HG02588 (cell line): ENCODE measurements around the gene ZBTB22.
"Not testable (repeated sequence)": the region's sequence is repeated elsewhere in the genome, so short reads cannot be mapped to it uniquely, and the experiment has no call there.

ENCODE experiments used
- ATAC-seq: cut with Tn5 transposase; IDR thresholded peaks from one replicate; pipeline ENCODE4 v1.9.1; 2021; ENCODE audit warnings: mild to moderate bottlenecking, moderate library complexity; ENCODE audit not compliant: unreplicated experiment

ZBTB22 gene

GRCh38 chr6:33317669-33318425, at the start of gene ZBTB22:
TSS of gene ZBTB22 (minus strand) at chr6:33317744. CDS start at chr6:33316916, 828 bp downstream.
- peak; percentile 44 for ATAC-seq

GRCh38 chr6:33367009-33367714, 49.6 kb upstream of the ZBTB22 start:
- ATAC-seq, result no peak

GRCh38 chr6:33365206-33365971, 47.8 kb upstream of the ZBTB22 start:
- ATAC-seq, result not testable (repeated sequence)

- not testable (repeated sequence) for ATAC-seq
Observed at GRCh38 chr6:33364475-33365205, 47.1 kb upstream of the ZBTB22 start.

- not testable (repeated sequence) for ATAC-seq
Observed at GRCh38 chr6:33363486-33363885, 45.9 kb upstream of the ZBTB22 start.

GRCh38 chr6:33359331-33359730, 41.8 kb upstream of the ZBTB22 start:
- no peak for ATAC-seq

- ATAC-seq, result not testable (repeated sequence)
Observed at GRCh38 chr6:33357160-33357871, 39.8 kb upstream of the ZBTB22 start.

- no peak for ATAC-seq
Observed at GRCh38 chr6:33356295-33356694, 38.8 kb upstream of the ZBTB22 start.

GRCh38 chr6:33355860-33356259, 38.3 kb upstream of the ZBTB22 start:
- ATAC-seq, result not testable (repeated sequence)

GRCh38 chr6:33347816-33348215, 30.3 kb upstream of the ZBTB22 start:
- no peak for ATAC-seq

- not testable (repeated sequence) for ATAC-seq
Observed at GRCh38 chr6:33346972-33347371, 29.4 kb upstream of the ZBTB22 start.

GRCh38 chr6:33344701-33345697, 27.5 kb upstream of the ZBTB22 start:
- no peak for ATAC-seq

- ATAC-seq, result no peak
Observed at GRCh38 chr6:33343953-33344611, 26.5 kb upstream of the ZBTB22 start.

- not testable (repeated sequence) for ATAC-seq
Observed at GRCh38 chr6:33343606-33343952, 26.0 kb upstream of the ZBTB22 start.

GRCh38 chr6:33339193-33339592, 21.6 kb upstream of the ZBTB22 start:
- ATAC-seq, result no peak

GRCh38 chr6:33336495-33336894, 19.0 kb upstream of the ZBTB22 start:
- no peak for ATAC-seq

- no peak for ATAC-seq
Observed at GRCh38 chr6:33335916-33336315, 18.4 kb upstream of the ZBTB22 start.

GRCh38 chr6:33333666-33334065, 16.1 kb upstream of the ZBTB22 start:
- no peak for ATAC-seq
